ENCODE measurements around the gene CLEC2B.

DNA sequence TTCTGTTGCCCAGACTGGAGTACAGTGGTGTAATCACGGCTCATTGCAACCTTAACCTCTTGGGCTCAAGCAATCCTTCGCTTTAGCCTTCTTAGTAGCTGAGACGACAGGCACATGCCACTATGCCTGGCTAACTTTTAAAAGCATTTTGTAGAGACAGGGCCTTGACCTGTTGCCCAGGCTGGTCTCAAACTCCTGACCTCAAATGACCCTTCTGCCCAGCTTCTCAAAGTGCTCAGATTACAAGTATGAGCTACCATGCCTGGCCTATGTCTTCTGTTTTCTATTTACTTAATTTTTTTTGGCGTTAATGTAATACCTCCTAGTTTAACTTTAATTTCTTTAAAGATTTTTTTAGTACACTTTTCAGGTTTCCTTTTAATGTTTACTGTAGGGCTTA is 62.4 kb downstream of the CLEC2B start:
- TF ChIP-seq, protein P1, sequence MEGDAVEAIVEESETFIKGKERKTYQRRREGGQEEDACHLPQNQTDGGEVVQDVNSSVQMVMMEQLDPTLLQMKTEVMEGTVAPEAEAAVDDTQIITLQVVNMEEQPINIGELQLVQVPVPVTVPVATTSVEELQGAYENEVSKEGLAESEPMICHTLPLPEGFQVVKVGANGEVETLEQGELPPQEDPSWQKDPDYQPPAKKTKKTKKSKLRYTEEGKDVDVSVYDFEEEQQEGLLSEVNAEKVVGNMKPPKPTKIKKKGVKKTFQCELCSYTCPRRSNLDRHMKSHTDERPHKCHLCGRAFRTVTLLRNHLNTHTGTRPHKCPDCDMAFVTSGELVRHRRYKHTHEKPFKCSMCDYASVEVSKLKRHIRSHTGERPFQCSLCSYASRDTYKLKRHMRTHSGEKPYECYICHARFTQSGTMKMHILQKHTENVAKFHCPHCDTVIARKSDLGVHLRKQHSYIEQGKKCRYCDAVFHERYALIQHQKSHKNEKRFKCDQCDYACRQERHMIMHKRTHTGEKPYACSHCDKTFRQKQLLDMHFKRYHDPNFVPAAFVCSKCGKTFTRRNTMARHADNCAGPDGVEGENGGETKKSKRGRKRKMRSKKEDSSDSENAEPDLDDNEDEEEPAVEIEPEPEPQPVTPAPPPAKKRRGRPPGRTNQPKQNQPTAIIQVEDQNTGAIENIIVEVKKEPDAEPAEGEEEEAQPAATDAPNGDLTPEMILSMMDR (IDR thresholded peaks at IDR 0.05; ENCODE audit: insufficient read depth, low read length, poor library complexity, severe bottlenecking) = no peak
- TF ChIP-seq EZH2phosphoT487 (conservative IDR thresholded peaks at IDR 0.05; ENCODE audit: low read length) = no peak

All from SU-DHL-6 (cell line).